ENCODE data around the gene SPATA46.

SPATA46 gene

GRCh38 chr1:162342452-162342983, 34.1 kb downstream of the SPATA46 start (continued):
- TF ChIP-seq, protein P1, sequence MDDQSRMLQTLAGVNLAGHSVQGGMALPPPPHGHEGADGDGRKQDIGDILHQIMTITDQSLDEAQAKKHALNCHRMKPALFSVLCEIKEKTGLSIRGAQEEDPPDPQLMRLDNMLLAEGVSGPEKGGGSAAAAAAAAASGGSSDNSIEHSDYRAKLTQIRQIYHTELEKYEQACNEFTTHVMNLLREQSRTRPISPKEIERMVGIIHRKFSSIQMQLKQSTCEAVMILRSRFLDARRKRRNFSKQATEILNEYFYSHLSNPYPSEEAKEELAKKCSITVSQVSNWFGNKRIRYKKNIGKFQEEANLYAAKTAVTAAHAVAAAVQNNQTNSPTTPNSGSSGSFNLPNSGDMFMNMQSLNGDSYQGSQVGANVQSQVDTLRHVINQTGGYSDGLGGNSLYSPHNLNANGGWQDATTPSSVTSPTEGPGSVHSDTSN (CRISPR knock-in tag; IDR thresholded peaks at IDR 0.05), result no peak
- TF ChIP-seq ZNF76 (tag by site-specific recombination; IDR thresholded peaks at IDR 0.05; ENCODE audit: borderline replicate concordance, low read depth) (no peak), ZNF677 (tag by site-specific recombination; IDR thresholded peaks at IDR 0.05) (no peak), ZNF112 (tag by site-specific recombination; IDR thresholded peaks at IDR 0.05) (no peak), ZNF24 (tag by site-specific recombination; IDR thresholded peaks at IDR 0.05) (no peak), YY1 (tag by site-specific recombination; IDR thresholded peaks at IDR 0.05) (no peak), ZNF610 (tag by site-specific recombination; IDR thresholded peaks at IDR 0.05; ENCODE audit: borderline replicate concordance) (no peak), ZNF248 (tag by site-specific recombination; IDR thresholded peaks at IDR 0.05) (no peak), ZNF558 (tag by site-specific recombination; IDR thresholded peaks at IDR 0.05) (no peak), SCRT2 (tag by site-specific recombination; IDR thresholded peaks at IDR 0.05) (peak; percentile 95), YY2 (tag by site-specific recombination; IDR thresholded peaks at IDR 0.05) (0 out of 2 replicates have a peak, but pooled peaks have one; percentile 12), PRDM10 (tag by site-specific recombination; IDR thresholded peaks at IDR 0.05) (no peak), ZNF169 (tag by site-specific recombination; IDR thresholded peaks at IDR 0.05) (no peak), ZNF114 (tag by site-specific recombination; IDR thresholded peaks at IDR 0.05) (no peak), KLF9 (tag by site-specific recombination; IDR thresholded peaks at IDR 0.05; ENCODE audit: low read depth) (no peak), SP3 (tag by site-specific recombination; IDR thresholded peaks at IDR 0.05) (peak; percentile 26; the same call in 1 of the 2 replicates), ZSCAN5A (tag by site-specific recombination; IDR thresholded peaks at IDR 0.05) (no peak), AEBP2 (tag by site-specific recombination; IDR thresholded peaks at IDR 0.05; ENCODE audit: borderline replicate concordance) (no peak), ZNF664 (tag by site-specific recombination; IDR thresholded peaks at IDR 0.05) (no peak), ZBTB17 (tag by site-specific recombination; IDR thresholded peaks at IDR 0.05) (no peak), ZNF571 (tag by site-specific recombination; IDR thresholded peaks at IDR 0.05) (no peak), ZNF391 (tag by site-specific recombination; IDR thresholded peaks at IDR 0.05; ENCODE audit: borderline replicate concordance, low read depth) (no peak), ZNF473 (tag by site-specific recombination; IDR thresholded peaks at IDR 0.05) (no peak), CTCF (tag by site-specific recombination; IDR thresholded peaks at IDR 0.05) (no peak), KLF8 (tag by site-specific recombination; IDR thresholded peaks at IDR 0.05) (0 out of 2 replicates have a peak, but pooled peaks have one; percentile 20)
- TF ChIP-seq, protein P2, sequence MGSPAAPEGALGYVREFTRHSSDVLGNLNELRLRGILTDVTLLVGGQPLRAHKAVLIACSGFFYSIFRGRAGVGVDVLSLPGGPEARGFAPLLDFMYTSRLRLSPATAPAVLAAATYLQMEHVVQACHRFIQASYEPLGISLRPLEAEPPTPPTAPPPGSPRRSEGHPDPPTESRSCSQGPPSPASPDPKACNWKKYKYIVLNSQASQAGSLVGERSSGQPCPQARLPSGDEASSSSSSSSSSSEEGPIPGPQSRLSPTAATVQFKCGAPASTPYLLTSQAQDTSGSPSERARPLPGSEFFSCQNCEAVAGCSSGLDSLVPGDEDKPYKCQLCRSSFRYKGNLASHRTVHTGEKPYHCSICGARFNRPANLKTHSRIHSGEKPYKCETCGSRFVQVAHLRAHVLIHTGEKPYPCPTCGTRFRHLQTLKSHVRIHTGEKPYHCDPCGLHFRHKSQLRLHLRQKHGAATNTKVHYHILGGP (tag by site-specific recombination; IDR thresholded peaks at IDR 0.05), result no peak
- TF ChIP-seq, protein P3, sequence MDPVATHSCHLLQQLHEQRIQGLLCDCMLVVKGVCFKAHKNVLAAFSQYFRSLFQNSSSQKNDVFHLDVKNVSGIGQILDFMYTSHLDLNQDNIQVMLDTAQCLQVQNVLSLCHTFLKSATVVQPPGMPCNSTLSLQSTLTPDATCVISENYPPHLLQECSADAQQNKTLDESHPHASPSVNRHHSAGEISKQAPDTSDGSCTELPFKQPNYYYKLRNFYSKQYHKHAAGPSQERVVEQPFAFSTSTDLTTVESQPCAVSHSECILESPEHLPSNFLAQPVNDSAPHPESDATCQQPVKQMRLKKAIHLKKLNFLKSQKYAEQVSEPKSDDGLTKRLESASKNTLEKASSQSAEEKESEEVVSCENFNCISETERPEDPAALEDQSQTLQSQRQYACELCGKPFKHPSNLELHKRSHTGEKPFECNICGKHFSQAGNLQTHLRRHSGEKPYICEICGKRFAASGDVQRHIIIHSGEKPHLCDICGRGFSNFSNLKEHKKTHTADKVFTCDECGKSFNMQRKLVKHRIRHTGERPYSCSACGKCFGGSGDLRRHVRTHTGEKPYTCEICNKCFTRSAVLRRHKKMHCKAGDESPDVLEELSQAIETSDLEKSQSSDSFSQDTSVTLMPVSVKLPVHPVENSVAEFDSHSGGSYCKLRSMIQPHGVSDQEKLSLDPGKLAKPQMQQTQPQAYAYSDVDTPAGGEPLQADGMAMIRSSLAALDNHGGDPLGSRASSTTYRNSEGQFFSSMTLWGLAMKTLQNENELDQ (tag by site-specific recombination; IDR thresholded peaks at IDR 0.05; ENCODE audit: low read depth), result no peak

All from HEK293 (cell line).